Type B pancreatic cell (in vitro differentiated cells): ENCODE results near the gene TFDP1. TPM values are rescaled to one million over a fixed set of nuclear protein-coding genes. Genes with fewer than 3 reads are reported as not detected.

Experiments used
- DNase-seq: peaks from one replicate; pipeline ENCODE4 v3.0.0; 2021; ENCODE audit warnings: mixed read lengths; ENCODE audit not compliant: unreplicated experiment; ENCODE audit errors: extremely low spot score
- H3K27ac Mint-ChIP-seq: 2 replicates; pipeline ENCODE4 v1.8.0; 2021; ENCODE audit warnings: mild to moderate bottlenecking, mixed read lengths
- H3K27me3 Mint-ChIP-seq: 2 replicates; pipeline ENCODE4 v1.8.0; 2021; ENCODE audit warnings: mixed read lengths
- H3K36me3 Mint-ChIP-seq: 2 replicates; pipeline ENCODE4 v1.8.0; 2021; ENCODE audit warnings: mixed read lengths
- H3K4me1 Mint-ChIP-seq: one replicate; pipeline ENCODE4 v1.8.0; 2021; ENCODE audit warnings: mixed read lengths; ENCODE audit not compliant: unreplicated experiment
- H3K4me3 Mint-ChIP-seq: 2 replicates; pipeline ENCODE4 v1.8.0; 2021; ENCODE audit warnings: mild to moderate bottlenecking, mixed read lengths
- H3K9me3 Mint-ChIP-seq: 2 replicates; pipeline ENCODE4 v1.8.0; 2021; ENCODE audit warnings: mixed read lengths
- total RNA-seq: library from RNA; stranded (reverse); gene quantifications from 2 replicates; pipeline ENCODE4 v1.2.1, GENCODE V29; 2021; ENCODE audit warnings: low replicate concordance
- TF ChIP-seq, protein P1 (sequence below): fragments of 200-600 bp; sonication (generic); conservative IDR thresholded peaks from 2 replicates; pipeline ENCODE4 v1.5.0; 2021; ENCODE audit warnings: antibody characterized with exemption, mild to moderate bottlenecking

Gene TFDP1
- total RNA-seq, 1 donor from 2014 or later, result 78.8 TPM

DNA sequence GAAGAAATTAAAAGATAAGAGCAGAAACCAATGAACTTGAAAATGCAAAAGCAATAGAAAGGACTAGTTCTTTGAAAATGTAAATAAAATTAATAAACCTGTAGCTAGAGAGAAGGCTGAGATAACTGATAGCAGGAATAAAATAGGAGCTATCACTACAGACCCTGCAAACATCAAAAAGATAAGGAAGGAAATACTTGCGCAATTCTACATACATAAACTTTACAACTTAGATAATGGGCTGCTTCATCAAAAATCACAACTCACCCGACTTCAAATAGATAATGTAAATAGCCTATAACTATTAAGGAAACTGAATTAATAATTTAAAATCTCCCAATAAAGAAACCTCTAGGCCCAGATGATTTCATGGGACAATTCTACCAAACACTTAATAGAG lies 77.0 kb downstream of the TFDP1 start:
- DNase-seq, result no peak
- no peaks in the 10 kb centered on the region for H3K36me3 Mint-ChIP-seq
- no peaks in the 10 kb centered on the region for H3K9me3 Mint-ChIP-seq
- no peak overlapping the region for H3K4me3 Mint-ChIP-seq
- no peak overlapping the region for H3K27ac Mint-ChIP-seq
- TF ChIP-seq, protein P1, sequence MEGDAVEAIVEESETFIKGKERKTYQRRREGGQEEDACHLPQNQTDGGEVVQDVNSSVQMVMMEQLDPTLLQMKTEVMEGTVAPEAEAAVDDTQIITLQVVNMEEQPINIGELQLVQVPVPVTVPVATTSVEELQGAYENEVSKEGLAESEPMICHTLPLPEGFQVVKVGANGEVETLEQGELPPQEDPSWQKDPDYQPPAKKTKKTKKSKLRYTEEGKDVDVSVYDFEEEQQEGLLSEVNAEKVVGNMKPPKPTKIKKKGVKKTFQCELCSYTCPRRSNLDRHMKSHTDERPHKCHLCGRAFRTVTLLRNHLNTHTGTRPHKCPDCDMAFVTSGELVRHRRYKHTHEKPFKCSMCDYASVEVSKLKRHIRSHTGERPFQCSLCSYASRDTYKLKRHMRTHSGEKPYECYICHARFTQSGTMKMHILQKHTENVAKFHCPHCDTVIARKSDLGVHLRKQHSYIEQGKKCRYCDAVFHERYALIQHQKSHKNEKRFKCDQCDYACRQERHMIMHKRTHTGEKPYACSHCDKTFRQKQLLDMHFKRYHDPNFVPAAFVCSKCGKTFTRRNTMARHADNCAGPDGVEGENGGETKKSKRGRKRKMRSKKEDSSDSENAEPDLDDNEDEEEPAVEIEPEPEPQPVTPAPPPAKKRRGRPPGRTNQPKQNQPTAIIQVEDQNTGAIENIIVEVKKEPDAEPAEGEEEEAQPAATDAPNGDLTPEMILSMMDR, result no peak
- H3K27me3 Mint-ChIP-seq, result peaks cover 2% of the 10 kb centered on the region
- no peaks in the 10 kb centered on the region for H3K4me1 Mint-ChIP-seq

DNA sequence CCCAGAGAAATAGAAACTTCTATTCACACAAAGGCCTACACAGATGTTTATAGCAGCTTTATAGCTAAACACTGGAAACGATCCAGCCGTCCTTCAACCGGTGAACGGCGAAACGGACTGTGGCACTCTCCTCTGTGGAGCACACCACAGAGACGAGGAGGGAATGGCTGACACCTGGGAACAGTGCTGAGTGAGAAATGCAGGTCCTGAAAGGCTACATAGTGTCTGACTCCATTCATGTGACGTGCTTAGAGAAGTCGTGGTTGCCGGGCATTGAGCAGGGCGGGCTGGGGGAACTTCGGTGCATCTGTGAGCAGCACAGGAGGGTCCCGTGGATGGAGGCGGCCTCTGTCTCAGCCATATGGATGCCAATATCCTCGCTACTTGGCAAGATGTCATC lies 79.4 kb downstream of the TFDP1 start:
- H3K4me3 Mint-ChIP-seq, result no peak overlapping the region

DNA sequence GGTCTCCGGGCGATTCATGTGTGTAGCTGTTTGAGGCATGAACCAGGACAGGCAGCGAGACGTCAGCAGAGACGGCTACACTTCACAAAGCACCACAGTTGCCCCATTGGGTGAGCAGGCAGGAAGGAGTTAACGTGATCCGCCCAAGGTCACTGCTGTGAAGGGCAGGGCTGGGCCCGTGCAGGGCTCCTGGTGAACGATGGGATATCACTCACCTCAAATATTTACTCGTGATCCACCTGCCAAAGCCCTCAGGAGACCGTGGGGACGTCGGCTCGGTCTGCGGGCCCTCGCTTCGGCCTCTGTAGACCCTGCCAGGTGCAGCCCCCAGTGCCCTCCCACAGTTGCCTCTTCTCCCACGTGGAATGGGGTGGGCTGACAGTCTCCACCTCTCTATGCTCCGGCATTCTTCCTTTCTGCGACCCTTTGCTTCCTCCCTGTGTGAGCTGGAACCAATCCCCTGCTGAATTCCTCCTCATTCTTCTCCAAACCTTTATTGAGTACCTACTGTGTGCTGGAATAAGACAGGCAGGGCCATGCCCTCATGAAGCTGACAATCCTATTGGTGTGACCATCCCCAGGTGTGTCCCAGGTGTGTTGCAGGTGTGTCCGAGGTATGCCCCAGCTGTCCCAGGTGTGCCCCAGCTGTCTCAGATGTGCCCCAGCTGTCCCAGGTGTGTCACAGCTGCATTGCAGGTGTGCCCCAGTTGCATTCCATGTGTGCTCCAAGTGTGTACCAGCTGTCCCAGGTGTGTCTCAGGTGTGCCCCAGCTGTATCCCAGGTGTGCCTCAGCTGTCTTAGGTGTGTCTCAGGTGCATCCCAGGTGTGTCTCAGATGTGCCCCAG lies 80.4 kb downstream of the TFDP1 start:
- Mint-ChIP-seq H3K4me3 (no peak overlapping the region), H3K9me3 (no peaks in the 10 kb centered on the region), H3K36me3 (no peaks in the 10 kb centered on the region), H3K27me3 (peaks cover 2% of the 10 kb centered on the region), H3K27ac (no peak overlapping the region), H3K4me1 (no peaks in the 10 kb centered on the region)
- TF ChIP-seq, protein P1, result no peak
- peak; percentile 66 for DNase-seq

More for the DNA sequence above, 79.4 kb downstream of the TFDP1 start:
- no peaks in the 10 kb centered on the region for H3K4me1 Mint-ChIP-seq
- TF ChIP-seq, protein P1, result no peak
- DNase-seq, result peak; percentile 54
- no peak overlapping the region for H3K27ac Mint-ChIP-seq
- no peaks in the 10 kb centered on the region for H3K9me3 Mint-ChIP-seq
- no peaks in the 10 kb centered on the region for H3K36me3 Mint-ChIP-seq
- peaks cover 2% of the 10 kb centered on the region for H3K27me3 Mint-ChIP-seq

DNA sequence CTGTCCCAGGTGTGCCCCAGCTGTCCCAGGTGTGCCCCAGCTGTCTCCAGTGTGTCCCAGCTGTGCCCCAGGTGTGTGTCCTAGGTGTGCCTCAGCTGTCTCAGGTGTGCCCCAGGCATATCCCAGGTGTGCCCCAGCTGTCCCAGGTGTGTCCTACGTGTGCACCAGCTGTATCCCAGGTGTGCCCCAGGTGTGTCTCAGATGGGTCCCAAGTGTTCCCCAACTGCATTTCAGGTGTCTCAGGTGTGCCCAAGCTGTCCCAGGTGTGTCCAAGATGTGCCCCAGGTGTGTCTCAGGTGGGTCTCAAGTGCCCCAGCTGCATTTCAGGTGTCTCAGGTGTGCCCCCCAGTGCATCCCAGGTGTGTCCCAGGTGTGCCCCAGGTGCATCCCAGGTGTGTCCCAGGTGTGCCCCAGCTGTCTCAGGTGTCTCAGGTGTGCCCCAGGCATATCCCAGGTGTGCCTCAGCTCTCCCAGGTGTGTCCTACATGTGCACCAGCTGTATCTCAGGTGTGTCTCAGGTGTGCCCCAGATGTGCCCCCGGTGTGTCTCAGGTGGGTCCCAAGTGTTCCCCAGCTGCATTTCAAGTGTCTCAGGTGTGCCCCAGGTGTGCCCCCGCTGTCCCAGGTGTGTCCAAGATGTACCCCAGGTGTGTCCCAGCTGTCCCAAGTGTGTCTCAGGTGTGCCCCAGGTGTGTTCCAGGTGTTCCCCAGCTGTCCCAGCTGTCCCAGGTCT lies 81.2 kb downstream of the TFDP1 start:
- H3K27ac Mint-ChIP-seq, result no peak overlapping the region
- peaks cover 2% of the 10 kb centered on the region for H3K27me3 Mint-ChIP-seq
- no peak overlapping the region for H3K4me3 Mint-ChIP-seq
- no peaks in the 10 kb centered on the region for H3K36me3 Mint-ChIP-seq
- H3K9me3 Mint-ChIP-seq, result no peaks in the 10 kb centered on the region
- no peaks in the 10 kb centered on the region for H3K4me1 Mint-ChIP-seq
- DNase-seq, result peak; percentile 62
- TF ChIP-seq, protein P1, result no peak

DNA sequence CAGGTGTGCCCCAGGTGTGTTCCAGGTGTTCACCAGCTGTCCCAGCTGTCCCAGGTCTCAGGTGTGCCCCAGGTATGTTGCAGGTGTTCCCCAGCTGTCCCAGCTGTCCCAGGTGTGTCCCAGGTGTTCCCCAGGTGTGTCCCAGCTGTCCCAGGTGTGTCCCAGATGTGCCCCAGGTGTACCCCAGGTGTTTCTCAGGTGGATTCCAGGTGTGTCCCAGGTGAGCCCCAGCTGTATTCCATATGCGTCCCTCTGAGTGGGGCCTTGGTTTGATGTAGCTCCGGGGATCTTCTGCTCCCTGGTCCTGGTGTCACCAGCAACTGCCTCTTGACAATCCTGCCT lies 81.7 kb downstream of the TFDP1 start:
- Mint-ChIP-seq H3K4me1 (no peaks in the 10 kb centered on the region), H3K27me3 (peaks cover 2% of the 10 kb centered on the region)

More for the DNA sequence above, 81.7 kb downstream of the TFDP1 start:
- Mint-ChIP-seq H3K9me3 (no peaks in the 10 kb centered on the region), H3K36me3 (no peaks in the 10 kb centered on the region), H3K27ac (no peak overlapping the region), H3K4me3 (no peak overlapping the region)
- TF ChIP-seq, protein P1, result no peak
- no peak for DNase-seq
